WTC11 (cell line): ENCODE data around the gene NXT2. TPM values are rescaled to one million over a fixed set of nuclear protein-coding genes. Genes with fewer than 3 reads are reported as not detected.

Experiments
- ATAC-seq: fragments of 200-7000 bp; cut with Tn5 transposase; 2 replicates; pipeline ENCODE4 v1.10.0; 2021; ENCODE audit warnings: mild to moderate bottlenecking, moderate library complexity
- CTCF ChIA-PET: fragments of 300-600 bp; sonication (Branson Sonifier 250); formaldehyde crosslinking; loops from one replicate; lab custom pipeline; 2021; ENCODE audit warnings: antibody characterized with exemption; lab: Charles Lee
- POLR2A ChIA-PET: fragments of 350-600 bp; sonication (Branson Sonifier 250); formaldehyde crosslinking; loops from one replicate; lab custom pipeline; 2021; ENCODE audit warnings: antibody characterized with exemption; lab: Charles Lee
- DNase-seq: peaks from one replicate; pipeline ENCODE4 v3.0.0; 2021; ENCODE audit warnings: low spot score
- H3K27ac Mint-ChIP-seq: 2 replicates; pipeline ENCODE4 v1.8.0; 2021; ENCODE audit warnings: mixed read lengths
- H3K27me3 Mint-ChIP-seq: 2 replicates; pipeline ENCODE4 v1.8.0; 2021; ENCODE audit warnings: low read depth, mild to moderate bottlenecking, moderate library complexity, mixed read lengths
- H3K36me3 Mint-ChIP-seq: 2 replicates; pipeline ENCODE4 v1.8.0; 2021; ENCODE audit warnings: mixed read lengths
- H3K4me1 Mint-ChIP-seq: 2 replicates; pipeline ENCODE4 v1.8.0; 2022; ENCODE audit warnings: mixed read lengths
- H3K4me3 Mint-ChIP-seq: 2 replicates; pipeline ENCODE4 v1.8.0; 2021; ENCODE audit warnings: mild to moderate bottlenecking, moderate library complexity, mixed read lengths
- H3K9me3 Mint-ChIP-seq: 2 replicates; pipeline ENCODE4 v1.8.0; 2021; ENCODE audit warnings: mixed read lengths
- CREB1 ChIP-seq: sonication (generic); formaldehyde crosslinking; IDR thresholded peaks from 2 replicates; pipeline ENCODE4 v1.8.0; 2023; ENCODE audit warnings: mild to moderate bottlenecking, missing genetic modification reagents
- ELF4 ChIP-seq: sonication (generic); formaldehyde crosslinking; IDR thresholded peaks from 2 replicates; pipeline ENCODE4 v1.8.1; 2022; ENCODE audit warnings: low read depth, mild to moderate bottlenecking, moderate library complexity, missing genetic modification reagents
- ETV6 ChIP-seq: sonication (generic); formaldehyde crosslinking; IDR thresholded peaks from 2 replicates; pipeline ENCODE4 v1.8.1; 2022; ENCODE audit warnings: mild to moderate bottlenecking, missing genetic modification reagents
- JAZF1 ChIP-seq: fragments of 250-450 bp; sonication (Bioruptor Pico); IDR thresholded peaks from 2 replicates; pipeline ENCODE4 v1.9.0; 2021; ENCODE audit warnings: moderate library complexity, mild to moderate bottlenecking, inconsistent platforms
- JUN ChIP-seq: sonication (generic); formaldehyde crosslinking; IDR thresholded peaks from 2 replicates; pipeline ENCODE4 v1.8.0; 2023; ENCODE audit warnings: mild to moderate bottlenecking, missing genetic modification reagents
- NR1H2 ChIP-seq: sonication (generic); formaldehyde crosslinking; IDR thresholded peaks from 2 replicates; pipeline ENCODE4 v1.9.0; 2021; ENCODE audit warnings: mild to moderate bottlenecking, moderate library complexity, missing genetic modification reagents
- SMAD3 ChIP-seq: sonication (generic); formaldehyde crosslinking; IDR thresholded peaks from 2 replicates; pipeline ENCODE4 v1.8.0; 2022; ENCODE audit warnings: missing genetic modification reagents, mild to moderate bottlenecking, borderline replicate concordance
- ZNF416 ChIP-seq: fragments of 250-450 bp; sonication (Bioruptor Pico); IDR thresholded peaks from 2 replicates; pipeline ENCODE4 v1.9.0; 2021; ENCODE audit warnings: mild to moderate bottlenecking, inconsistent platforms
- total RNA-seq: library from RNA; stranded (reverse); gene quantifications from 3 replicates; pipeline ENCODE4 v1.2.3, GENCODE V29; 2021
- TF ChIP-seq, protein P1 (sequence below): fragments of 250-450 bp; sonication (Bioruptor Pico); conservative IDR thresholded peaks from 2 replicates; pipeline ENCODE4 v1.9.0; 2021; ENCODE audit warnings: mild to moderate bottlenecking
- TF ChIP-seq, protein P2 (sequence below): sonication (generic); formaldehyde crosslinking; IDR thresholded peaks from 2 replicates; pipeline ENCODE4 v1.8.1; 2023; ENCODE audit warnings: mild to moderate bottlenecking, missing genetic modification reagents
- TF ChIP-seq, protein P3 (sequence below): fragments of 250-450 bp; sonication (Bioruptor Pico); IDR thresholded peaks from 2 replicates; pipeline ENCODE4 v1.9.0; 2021; ENCODE audit warnings: mild to moderate bottlenecking, borderline replicate concordance
- TF ChIP-seq, protein P4 (sequence below): sonication (generic); formaldehyde crosslinking; IDR thresholded peaks from 2 replicates; pipeline ENCODE4 v1.8.0; 2023; ENCODE audit warnings: missing genetic modification reagents, mild to moderate bottlenecking, borderline replicate concordance
- TF ChIP-seq, protein P5 (sequence below): sonication (generic); formaldehyde crosslinking; IDR thresholded peaks from 2 replicates; pipeline ENCODE4 v1.8.0; 2022; ENCODE audit warnings: mild to moderate bottlenecking, missing genetic modification reagents
- TF ChIP-seq, protein P6 (sequence below): sonication (generic); formaldehyde crosslinking; IDR thresholded peaks from 2 replicates; pipeline ENCODE4 v1.8.1; 2022; ENCODE audit warnings: mild to moderate bottlenecking, moderate library complexity, missing genetic modification reagents

The NXT2 gene
- total RNA-seq, 1 experiment from 2014 or later = 10.4 TPM

DNA sequence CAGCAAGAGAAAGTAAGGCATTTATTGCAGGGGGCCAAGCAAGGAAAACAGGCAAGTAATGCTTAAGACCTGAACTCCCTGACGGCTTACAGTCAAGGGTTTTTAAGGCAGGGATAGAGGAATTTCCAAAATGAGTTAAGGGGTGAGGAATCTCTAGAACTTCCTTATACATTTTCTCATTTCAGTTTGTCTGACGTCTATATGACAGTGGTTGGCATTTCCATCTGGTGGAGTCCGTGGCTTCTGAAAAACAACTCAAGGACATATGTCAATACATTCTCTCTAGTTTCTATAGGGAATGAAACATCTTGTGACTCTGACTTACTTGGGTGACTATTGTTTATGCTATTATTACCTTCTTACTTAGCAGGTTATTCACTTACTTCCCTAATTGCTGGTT is 35.5 kb upstream of the NXT2 start (continued):
- TF ChIP-seq, protein P1, sequence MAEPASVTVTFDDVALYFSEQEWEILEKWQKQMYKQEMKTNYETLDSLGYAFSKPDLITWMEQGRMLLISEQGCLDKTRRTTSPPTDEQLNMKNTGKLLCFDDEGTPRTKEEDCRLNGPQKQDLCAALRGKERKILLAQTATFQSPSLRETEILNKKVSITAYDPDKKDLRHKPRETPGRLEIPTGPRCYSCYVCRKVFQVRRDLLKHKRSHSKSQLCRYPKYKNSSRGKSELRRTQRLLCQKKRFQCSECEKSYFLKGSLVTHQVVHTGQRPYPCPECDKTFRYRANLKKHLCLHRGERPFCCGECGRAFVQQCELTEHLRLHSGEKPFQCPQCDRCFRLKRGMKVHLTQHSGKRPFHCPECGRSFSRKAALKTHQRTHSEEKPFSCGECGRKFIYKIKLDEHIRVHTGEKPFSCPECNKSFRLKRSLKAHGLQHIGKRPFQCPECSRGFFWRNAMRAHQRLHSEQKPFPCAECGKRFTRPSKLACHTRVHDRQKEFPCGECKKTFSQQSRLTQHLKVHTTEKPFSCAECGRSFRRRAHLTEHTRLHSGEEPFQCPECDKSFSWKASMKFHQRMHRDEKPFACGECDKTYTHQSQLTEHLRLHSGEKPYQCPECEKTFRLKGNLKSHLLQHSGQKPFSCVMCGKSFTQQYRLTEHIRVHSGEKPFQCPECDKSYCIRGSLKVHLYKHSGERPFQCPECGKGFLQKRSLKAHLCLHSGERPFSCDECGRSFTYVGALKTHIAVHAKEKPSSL = no peak
- TF ChIP-seq, protein P2, sequence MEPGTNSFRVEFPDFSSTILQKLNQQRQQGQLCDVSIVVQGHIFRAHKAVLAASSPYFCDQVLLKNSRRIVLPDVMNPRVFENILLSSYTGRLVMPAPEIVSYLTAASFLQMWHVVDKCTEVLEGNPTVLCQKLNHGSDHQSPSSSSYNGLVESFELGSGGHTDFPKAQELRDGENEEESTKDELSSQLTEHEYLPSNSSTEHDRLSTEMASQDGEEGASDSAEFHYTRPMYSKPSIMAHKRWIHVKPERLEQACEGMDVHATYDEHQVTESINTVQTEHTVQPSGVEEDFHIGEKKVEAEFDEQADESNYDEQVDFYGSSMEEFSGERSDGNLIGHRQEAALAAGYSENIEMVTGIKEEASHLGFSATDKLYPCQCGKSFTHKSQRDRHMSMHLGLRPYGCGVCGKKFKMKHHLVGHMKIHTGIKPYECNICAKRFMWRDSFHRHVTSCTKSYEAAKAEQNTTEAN (CRISPR knock-in tag) = no peak

DNA sequence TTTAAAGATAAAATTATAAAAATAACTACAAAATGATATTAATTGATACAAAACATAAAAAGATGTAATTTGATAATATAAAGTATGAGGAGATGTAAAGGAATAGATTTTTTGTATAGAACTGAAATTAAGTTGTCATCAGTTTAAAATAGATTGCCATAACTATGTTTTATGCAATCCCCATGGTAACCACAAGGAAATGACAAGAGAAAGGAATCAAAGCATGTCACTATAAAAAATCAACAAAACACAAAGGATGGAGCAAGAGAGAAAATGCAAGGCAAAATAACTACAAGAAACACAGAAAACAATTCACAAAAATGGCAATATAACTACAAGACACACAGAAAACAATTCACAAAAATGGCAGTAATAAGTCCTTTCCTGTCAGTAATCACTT is 27.7 kb upstream of the NXT2 start:
- no peaks in the 10 kb centered on the region for H3K9me3 Mint-ChIP-seq
- CTCF ChIA-PET = no interaction called here
- ATAC-seq (no peak), DNase-seq (no peak)
- POLR2A ChIA-PET = no interaction called here
- H3K4me3 Mint-ChIP-seq = no peak overlapping the region
- TF ChIP-seq JUN (no peak), SMAD3 (CRISPR knock-in tag) (no peak), JAZF1 (CRISPR knock-in tag) (no peak), ETV6 (CRISPR knock-in tag) (no peak), ZNF416 (no peak), CREB1 (CRISPR knock-in tag) (no peak), ELF4 (no peak), NR1H2 (CRISPR knock-in tag) (no peak)
- TF ChIP-seq, protein P2 (CRISPR knock-in tag) = no peak
- TF ChIP-seq, protein P3, sequence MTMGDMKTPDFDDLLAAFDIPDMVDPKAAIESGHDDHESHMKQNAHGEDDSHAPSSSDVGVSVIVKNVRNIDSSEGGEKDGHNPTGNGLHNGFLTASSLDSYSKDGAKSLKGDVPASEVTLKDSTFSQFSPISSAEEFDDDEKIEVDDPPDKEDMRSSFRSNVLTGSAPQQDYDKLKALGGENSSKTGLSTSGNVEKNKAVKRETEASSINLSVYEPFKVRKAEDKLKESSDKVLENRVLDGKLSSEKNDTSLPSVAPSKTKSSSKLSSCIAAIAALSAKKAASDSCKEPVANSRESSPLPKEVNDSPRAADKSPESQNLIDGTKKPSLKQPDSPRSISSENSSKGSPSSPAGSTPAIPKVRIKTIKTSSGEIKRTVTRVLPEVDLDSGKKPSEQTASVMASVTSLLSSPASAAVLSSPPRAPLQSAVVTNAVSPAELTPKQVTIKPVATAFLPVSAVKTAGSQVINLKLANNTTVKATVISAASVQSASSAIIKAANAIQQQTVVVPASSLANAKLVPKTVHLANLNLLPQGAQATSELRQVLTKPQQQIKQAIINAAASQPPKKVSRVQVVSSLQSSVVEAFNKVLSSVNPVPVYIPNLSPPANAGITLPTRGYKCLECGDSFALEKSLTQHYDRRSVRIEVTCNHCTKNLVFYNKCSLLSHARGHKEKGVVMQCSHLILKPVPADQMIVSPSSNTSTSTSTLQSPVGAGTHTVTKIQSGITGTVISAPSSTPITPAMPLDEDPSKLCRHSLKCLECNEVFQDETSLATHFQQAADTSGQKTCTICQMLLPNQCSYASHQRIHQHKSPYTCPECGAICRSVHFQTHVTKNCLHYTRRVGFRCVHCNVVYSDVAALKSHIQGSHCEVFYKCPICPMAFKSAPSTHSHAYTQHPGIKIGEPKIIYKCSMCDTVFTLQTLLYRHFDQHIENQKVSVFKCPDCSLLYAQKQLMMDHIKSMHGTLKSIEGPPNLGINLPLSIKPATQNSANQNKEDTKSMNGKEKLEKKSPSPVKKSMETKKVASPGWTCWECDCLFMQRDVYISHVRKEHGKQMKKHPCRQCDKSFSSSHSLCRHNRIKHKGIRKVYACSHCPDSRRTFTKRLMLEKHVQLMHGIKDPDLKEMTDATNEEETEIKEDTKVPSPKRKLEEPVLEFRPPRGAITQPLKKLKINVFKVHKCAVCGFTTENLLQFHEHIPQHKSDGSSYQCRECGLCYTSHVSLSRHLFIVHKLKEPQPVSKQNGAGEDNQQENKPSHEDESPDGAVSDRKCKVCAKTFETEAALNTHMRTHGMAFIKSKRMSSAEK (CRISPR knock-in tag) = no peak
- TF ChIP-seq, protein P4, sequence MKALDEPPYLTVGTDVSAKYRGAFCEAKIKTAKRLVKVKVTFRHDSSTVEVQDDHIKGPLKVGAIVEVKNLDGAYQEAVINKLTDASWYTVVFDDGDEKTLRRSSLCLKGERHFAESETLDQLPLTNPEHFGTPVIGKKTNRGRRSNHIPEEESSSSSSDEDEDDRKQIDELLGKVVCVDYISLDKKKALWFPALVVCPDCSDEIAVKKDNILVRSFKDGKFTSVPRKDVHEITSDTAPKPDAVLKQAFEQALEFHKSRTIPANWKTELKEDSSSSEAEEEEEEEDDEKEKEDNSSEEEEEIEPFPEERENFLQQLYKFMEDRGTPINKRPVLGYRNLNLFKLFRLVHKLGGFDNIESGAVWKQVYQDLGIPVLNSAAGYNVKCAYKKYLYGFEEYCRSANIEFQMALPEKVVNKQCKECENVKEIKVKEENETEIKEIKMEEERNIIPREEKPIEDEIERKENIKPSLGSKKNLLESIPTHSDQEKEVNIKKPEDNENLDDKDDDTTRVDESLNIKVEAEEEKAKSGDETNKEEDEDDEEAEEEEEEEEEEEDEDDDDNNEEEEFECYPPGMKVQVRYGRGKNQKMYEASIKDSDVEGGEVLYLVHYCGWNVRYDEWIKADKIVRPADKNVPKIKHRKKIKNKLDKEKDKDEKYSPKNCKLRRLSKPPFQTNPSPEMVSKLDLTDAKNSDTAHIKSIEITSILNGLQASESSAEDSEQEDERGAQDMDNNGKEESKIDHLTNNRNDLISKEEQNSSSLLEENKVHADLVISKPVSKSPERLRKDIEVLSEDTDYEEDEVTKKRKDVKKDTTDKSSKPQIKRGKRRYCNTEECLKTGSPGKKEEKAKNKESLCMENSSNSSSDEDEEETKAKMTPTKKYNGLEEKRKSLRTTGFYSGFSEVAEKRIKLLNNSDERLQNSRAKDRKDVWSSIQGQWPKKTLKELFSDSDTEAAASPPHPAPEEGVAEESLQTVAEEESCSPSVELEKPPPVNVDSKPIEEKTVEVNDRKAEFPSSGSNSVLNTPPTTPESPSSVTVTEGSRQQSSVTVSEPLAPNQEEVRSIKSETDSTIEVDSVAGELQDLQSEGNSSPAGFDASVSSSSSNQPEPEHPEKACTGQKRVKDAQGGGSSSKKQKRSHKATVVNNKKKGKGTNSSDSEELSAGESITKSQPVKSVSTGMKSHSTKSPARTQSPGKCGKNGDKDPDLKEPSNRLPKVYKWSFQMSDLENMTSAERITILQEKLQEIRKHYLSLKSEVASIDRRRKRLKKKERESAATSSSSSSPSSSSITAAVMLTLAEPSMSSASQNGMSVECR (CRISPR knock-in tag) = no peak
- TF ChIP-seq, protein P5, sequence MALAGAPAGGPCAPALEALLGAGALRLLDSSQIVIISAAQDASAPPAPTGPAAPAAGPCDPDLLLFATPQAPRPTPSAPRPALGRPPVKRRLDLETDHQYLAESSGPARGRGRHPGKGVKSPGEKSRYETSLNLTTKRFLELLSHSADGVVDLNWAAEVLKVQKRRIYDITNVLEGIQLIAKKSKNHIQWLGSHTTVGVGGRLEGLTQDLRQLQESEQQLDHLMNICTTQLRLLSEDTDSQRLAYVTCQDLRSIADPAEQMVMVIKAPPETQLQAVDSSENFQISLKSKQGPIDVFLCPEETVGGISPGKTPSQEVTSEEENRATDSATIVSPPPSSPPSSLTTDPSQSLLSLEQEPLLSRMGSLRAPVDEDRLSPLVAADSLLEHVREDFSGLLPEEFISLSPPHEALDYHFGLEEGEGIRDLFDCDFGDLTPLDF (CRISPR knock-in tag) = no peak
- TF ChIP-seq, protein P6, sequence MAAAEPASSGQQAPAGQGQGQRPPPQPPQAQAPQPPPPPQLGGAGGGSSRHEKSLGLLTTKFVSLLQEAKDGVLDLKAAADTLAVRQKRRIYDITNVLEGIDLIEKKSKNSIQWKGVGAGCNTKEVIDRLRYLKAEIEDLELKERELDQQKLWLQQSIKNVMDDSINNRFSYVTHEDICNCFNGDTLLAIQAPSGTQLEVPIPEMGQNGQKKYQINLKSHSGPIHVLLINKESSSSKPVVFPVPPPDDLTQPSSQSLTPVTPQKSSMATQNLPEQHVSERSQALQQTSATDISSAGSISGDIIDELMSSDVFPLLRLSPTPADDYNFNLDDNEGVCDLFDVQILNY (CRISPR knock-in tag) = no peak
- peaks cover 14% of the 10 kb centered on the region for H3K27me3 Mint-ChIP-seq
- no peaks in the 10 kb centered on the region for H3K36me3 Mint-ChIP-seq
- no peaks in the 10 kb centered on the region for H3K4me1 Mint-ChIP-seq
- H3K27ac Mint-ChIP-seq = no peak overlapping the region
